ENCODE data around the gene HSPB1.

DNA sequence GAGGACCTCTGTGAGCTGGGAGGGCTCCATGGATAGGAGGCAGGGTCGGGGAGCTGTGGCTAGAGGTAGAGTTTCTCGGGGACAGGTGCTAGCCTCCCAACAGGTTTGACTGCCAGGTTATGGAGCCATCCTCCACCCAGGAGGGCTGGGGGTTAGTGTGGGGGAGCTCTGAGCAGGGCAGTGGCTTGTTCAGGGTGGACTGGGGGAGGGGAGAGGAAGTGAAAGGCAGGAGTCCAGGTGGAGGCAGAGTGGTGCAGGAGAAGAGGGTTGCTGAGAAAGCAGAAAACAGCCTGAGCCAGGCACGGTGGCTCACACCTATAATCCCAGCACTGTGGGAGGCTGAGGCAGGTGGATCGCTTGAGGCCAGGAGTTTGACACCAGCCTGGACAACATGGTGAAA is 40.5 kb upstream of the HSPB1 start:
- TF ChIP-seq ARNTL (CRISPR knock-in tag; IDR thresholded peaks at IDR 0.05; ENCODE audit: borderline replicate concordance, low read depth) (no peak), ZNF565 (CRISPR knock-in tag; conservative IDR thresholded peaks at IDR 0.05; ENCODE audit: low read depth) (no peak)
- TF ChIP-seq, protein P1, sequence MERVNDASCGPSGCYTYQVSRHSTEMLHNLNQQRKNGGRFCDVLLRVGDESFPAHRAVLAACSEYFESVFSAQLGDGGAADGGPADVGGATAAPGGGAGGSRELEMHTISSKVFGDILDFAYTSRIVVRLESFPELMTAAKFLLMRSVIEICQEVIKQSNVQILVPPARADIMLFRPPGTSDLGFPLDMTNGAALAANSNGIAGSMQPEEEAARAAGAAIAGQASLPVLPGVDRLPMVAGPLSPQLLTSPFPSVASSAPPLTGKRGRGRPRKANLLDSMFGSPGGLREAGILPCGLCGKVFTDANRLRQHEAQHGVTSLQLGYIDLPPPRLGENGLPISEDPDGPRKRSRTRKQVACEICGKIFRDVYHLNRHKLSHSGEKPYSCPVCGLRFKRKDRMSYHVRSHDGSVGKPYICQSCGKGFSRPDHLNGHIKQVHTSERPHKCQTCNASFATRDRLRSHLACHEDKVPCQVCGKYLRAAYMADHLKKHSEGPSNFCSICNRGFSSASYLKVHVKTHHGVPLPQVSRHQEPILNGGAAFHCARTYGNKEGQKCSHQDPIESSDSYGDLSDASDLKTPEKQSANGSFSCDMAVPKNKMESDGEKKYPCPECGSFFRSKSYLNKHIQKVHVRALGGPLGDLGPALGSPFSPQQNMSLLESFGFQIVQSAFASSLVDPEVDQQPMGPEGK (CRISPR knock-in tag; IDR thresholded peaks at IDR 0.05; ENCODE audit: borderline replicate concordance) = no peak
